Breast epithelium (tissue), 3 donors: ENCODE data around the gene SERPINI1.

Source experiments
- POLR2A ChIP-seq: fragments of 450-650 bp; IDR thresholded peaks from one replicate; pipeline ENCODE4 v1.6.1; 2016; ENCODE audit warnings: antibody characterized with exemption, mild to moderate bottlenecking, moderate library complexity
- POLR2AphosphoS5 ChIP-seq, 3 donors: sonication (generic); formaldehyde crosslinking; IDR thresholded peaks; one replicate each; pipeline ENCODE4 v1.6.1; 2017; ENCODE audit warnings: antibody characterized with exemption in 3 of 3
- TF ChIP-seq, protein P1 (sequence below), 3 donors: fragments of 450-650 bp; IDR thresholded peaks; one replicate each; pipeline ENCODE4 v1.5.1; 2016 to 2017; ENCODE audit warnings: antibody characterized with exemption in 3 of 3, mild to moderate bottlenecking in 3 of 3, moderate library complexity in 3 of 3

DNA sequence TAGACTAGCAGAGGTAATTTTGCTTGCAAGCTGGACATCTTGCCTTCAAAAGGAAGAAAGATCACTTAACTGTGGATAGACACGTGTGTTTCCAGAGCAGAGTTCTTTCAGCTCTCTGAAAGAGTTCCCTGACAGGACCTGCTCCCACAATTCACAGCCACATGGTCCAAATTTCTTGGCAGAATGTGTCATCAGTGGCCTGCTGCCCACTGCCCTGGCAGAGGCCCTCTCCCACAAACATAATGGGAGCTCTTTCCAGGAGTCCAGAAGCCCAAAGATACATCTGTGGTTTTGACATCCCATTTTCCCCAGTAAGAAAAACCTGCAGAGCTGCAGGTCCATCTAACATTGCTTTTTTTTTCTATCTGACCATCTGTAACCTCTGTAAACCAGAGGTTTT lies 48.3 kb downstream of the SERPINI1 start:
- no peak for TF ChIP-seq POLR2AphosphoS5 (IDR thresholded peaks at IDR 0.05)
- TF ChIP-seq, protein P1, sequence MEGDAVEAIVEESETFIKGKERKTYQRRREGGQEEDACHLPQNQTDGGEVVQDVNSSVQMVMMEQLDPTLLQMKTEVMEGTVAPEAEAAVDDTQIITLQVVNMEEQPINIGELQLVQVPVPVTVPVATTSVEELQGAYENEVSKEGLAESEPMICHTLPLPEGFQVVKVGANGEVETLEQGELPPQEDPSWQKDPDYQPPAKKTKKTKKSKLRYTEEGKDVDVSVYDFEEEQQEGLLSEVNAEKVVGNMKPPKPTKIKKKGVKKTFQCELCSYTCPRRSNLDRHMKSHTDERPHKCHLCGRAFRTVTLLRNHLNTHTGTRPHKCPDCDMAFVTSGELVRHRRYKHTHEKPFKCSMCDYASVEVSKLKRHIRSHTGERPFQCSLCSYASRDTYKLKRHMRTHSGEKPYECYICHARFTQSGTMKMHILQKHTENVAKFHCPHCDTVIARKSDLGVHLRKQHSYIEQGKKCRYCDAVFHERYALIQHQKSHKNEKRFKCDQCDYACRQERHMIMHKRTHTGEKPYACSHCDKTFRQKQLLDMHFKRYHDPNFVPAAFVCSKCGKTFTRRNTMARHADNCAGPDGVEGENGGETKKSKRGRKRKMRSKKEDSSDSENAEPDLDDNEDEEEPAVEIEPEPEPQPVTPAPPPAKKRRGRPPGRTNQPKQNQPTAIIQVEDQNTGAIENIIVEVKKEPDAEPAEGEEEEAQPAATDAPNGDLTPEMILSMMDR (IDR thresholded peaks at IDR 0.05) = no peak
- TF ChIP-seq POLR2A = no peak
